ENCODE results near the gene CTNND2.
"Not testable (repeated sequence)": the region's sequence is repeated elsewhere in the genome, so short reads cannot be mapped to it uniquely, and the experiment has no call there.

The CTNND2 gene

GRCh38 chr5:11363631-11364178 is 540.5 kb downstream of the CTNND2 start:
- no peak for DNase-seq

- no peak for DNase-seq
Observed at GRCh38 chr5:11361768-11362167, 542.5 kb downstream of the CTNND2 start.

- DNase-seq = no peak
Observed at GRCh38 chr5:11357928-11358327, 546.3 kb downstream of the CTNND2 start.

GRCh38 chr5:11355491-11355890 is 548.8 kb downstream of the CTNND2 start:
- DNase-seq = no peak

DNA sequence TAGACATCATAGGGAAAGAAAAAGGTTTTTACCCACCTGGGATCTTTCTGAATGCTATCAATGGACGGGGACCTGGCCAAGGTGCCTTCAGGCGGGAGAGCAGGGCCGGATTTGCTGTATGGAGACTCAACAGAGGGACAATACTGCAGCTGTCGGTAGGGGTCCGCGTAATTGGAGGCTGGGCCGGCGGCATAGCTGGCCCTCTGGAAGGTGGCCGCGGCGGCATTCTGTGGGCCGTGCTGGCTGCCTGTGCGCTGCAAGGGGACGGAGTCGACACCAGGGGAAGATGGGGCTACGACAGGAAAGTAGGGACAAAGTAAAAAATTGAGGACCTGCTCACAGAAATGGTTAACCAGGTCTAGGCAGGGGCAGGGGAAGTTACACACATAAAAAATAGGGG is 557.9 kb downstream of the CTNND2 start:
- DNase-seq = no peak

- no peak for DNase-seq
Observed at GRCh38 chr5:11335881-11336760, 568.1 kb downstream of the CTNND2 start.

DNA sequence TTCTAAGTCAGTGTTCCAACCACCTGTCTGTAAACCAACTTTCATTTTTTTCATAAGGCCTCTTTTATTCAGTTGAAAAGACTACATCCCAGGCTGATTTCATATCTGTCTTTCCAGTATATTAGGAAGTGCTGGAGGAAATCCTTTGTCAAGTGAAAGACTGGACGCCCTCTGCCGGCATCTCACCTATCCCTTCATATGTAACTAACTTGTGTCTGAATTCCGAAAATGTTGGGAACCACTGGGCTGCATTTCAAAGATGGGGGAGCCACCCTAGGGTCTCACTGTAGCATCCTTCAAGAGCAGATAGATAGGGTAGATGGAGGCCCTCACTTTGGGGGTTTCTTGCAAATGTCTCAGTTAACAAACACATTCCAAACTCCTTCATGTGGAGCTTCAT is 569.8 kb downstream of the CTNND2 start:
- no peak for DNase-seq

DNA sequence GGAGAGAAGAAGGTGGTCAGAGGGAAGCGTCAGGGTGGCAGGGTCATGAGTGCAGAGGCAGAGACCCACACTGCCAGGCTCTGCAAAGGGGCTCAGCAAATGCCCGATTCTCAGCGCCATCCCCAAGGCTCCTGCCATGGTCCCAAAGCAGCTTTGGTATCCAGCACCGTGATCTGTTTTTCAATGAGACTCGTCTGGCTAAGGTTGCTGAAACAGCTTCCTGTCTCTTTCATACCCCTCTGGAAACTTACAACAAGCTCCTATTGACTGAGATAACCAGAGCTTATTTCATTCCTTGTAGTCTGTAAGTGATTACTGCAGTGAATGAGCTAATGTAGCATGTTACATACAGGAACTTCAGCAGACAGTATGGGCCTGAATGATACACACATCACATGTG is 574.6 kb downstream of the CTNND2 start:
- no peak for DNase-seq

DNA sequence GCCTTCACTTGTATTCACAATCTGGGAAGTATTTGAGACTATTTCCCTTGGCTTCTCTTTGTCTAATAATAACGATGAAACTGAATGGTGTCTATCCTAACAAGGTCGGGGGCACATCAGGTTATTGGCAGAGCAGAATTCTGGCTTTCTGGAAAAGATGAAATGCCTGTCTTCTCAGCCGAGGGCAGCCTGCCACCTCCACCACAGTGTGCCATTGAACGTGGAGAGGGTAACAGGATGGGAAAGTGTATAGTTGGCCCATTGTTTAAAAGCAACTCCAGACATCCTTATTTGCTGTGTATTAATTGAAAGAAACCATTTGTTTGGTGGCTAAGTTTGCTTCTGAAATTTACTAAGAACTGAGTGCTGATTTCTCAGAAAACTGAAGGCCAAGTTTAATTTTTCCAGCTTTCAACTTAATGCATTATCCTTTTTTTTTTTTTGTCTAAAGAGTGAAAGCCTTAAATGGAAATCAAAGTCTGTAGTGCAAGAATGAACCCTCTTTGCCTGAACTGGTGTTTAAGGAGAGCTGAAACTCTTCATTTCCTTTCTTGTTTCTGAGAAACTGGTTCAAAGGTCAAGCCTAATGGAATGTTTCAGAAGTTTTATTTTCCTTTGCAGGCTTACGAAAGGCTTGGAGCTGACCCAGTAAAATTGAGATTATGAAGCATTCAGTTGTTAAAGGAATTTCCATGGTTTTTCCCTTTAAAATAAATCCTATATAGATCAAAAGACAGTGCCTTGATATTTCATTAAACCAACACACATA is 579.5 kb downstream of the CTNND2 start:
- no peak for DNase-seq

- DNase-seq = no peak
Observed at GRCh38 chr5:11323761-11324160, 580.5 kb downstream of the CTNND2 start.

GRCh38 chr5:11322133-11322532 is 582.1 kb downstream of the CTNND2 start:
- no peak for DNase-seq

DNA sequence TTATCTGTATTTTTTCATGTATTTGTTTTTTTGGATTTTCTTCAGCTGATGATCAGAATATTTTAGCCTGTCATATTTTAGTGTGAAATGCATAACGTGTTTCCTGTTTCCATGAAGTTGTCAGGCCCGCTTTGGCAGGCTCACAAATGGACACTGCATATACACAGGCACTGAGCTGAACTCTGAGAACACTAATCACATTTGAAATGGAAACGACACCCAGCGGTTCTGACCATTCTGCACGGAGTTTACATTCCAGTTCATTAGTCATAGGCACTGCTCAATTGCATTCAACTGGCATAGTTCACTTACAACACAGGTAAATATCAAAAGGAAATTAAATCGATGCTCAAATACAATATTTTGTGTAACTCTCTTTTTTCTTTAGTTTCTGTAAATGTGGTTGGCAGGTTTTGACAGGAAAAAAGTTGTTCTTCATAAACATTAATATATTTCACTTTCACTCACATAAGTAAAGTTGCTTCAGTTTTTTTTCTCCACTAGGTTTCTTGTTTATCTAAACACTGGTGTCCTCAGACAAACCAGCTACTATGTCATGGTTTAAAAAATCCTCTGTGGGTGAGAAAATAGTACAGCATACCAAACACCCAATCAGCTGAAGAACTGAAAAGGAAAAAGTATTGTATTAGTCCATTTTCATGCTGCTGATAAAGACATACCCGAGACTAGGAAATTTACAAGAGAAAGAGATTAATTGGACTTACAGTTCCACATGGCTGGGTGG is 584.2 kb downstream of the CTNND2 start:
- no peak for DNase-seq

DNA sequence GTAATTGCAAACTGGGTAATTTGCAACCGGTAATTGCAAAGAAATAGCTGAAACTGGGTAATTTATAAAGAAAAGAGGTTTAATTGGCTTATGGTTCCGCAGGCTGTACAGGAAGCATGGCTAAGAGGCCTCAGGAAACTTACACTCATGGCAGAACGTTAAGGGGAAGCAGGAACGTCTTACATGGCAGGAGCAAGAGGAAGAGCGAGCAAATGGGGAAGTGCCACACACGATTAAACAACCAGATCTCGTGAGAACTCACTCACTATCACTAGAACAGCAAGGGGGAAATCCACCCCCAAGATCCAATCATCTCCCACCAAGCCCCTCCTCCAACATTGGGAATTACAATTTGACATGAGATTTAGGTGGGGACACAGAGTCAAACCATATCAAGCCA is 590.6 kb downstream of the CTNND2 start:
- not testable (repeated sequence) for DNase-seq

- no peak for DNase-seq
Observed at GRCh38 chr5:11311731-11312130, 592.5 kb downstream of the CTNND2 start.

GRCh38 chr5:11311272-11311671 is 593.0 kb downstream of the CTNND2 start:
- DNase-seq = no peak

- DNase-seq = no peak
Observed at GRCh38 chr5:11310158-11310557, 594.1 kb downstream of the CTNND2 start.

- DNase-seq = no peak
Observed at GRCh38 chr5:11306365-11306764, 597.9 kb downstream of the CTNND2 start.

- DNase-seq = no peak
Observed at GRCh38 chr5:11305245-11305644, 599.0 kb downstream of the CTNND2 start.

DNA sequence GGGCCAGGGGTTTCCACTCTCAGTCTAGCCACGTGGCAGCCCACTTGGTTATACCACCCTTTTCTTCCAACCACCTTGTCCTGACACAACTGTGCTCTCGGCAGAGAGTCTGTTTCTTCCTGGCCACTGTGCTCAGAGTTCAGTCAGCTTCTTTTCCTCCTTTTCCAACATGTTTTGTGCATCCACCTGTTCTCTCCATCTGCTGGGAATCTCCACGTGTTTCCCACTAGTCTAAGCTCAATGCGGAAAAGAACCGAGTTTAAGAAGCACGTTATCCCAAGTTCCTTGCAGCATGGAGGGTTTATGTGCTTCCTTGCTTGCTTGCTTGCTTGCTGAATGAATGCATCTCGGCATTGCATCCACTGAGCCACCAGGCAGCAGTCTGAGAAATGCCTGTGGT is 599.6 kb downstream of the CTNND2 start:
- no peak for DNase-seq

DNA sequence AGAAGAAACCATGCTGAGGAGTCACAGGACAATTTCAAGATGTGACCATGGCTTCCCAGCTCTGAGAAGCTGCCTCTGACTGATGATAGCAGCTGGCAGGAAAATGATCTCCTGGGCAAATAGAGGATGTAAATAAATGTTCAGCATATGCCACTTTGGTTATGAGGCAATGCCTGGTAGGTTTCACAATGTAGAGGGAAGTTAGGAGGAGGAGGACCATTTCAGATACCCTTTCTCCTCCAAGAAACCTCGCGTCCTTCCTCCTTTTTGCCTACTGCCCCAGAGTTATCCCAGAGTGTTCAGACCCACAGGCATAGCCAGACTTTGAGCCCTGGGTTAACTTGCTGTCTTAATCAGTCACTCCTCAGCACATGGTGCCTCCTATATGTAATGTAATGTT is 601.6 kb downstream of the CTNND2 start:
- no peak for DNase-seq

- DNase-seq = no peak
Observed at GRCh38 chr5:11301171-11301570, 603.1 kb downstream of the CTNND2 start.

GRCh38 chr5:11300736-11301135 is 603.5 kb downstream of the CTNND2 start:
- DNase-seq = no peak

- DNase-seq = no peak
Observed at GRCh38 chr5:11298877-11299276, 605.4 kb downstream of the CTNND2 start.
